ENCODE results near the gene EIF4G3. TPM values are rescaled to one million over a fixed set of nuclear protein-coding genes. Genes with fewer than 3 reads are reported as not detected.
A peak's percentile ranks its signal among the peaks of the same experiment; 100 is the strongest.

The EIF4G3 gene
- total RNA-seq, 1 donor from 2014 or later = 43.0 TPM

DNA sequence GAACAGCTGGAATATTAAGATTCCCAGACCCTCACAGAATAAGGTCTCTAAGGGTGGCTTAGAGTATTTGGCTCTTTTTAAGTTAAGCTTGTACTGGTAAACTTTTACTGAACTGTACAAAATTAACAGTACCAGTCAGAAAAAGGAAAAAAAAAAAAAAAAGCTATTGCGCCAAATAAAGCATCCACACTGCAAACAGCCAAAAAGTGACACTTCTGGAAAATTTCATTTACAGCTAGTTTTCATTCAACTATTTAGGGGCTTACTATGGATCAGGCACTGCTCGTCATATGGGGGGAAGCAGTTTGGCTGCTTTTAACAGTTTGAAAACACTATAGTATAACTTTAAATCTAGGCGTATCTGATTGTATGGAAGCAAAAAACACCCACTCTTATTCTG, 139.6 kb downstream of the EIF4G3 start:
- TF ChIP-seq, protein P1, sequence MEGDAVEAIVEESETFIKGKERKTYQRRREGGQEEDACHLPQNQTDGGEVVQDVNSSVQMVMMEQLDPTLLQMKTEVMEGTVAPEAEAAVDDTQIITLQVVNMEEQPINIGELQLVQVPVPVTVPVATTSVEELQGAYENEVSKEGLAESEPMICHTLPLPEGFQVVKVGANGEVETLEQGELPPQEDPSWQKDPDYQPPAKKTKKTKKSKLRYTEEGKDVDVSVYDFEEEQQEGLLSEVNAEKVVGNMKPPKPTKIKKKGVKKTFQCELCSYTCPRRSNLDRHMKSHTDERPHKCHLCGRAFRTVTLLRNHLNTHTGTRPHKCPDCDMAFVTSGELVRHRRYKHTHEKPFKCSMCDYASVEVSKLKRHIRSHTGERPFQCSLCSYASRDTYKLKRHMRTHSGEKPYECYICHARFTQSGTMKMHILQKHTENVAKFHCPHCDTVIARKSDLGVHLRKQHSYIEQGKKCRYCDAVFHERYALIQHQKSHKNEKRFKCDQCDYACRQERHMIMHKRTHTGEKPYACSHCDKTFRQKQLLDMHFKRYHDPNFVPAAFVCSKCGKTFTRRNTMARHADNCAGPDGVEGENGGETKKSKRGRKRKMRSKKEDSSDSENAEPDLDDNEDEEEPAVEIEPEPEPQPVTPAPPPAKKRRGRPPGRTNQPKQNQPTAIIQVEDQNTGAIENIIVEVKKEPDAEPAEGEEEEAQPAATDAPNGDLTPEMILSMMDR (IDR thresholded peaks at IDR 0.05) = no peak
- Histone ChIP-seq H3K27ac (no peak overlapping the region), H3K9me3 (no peaks in the 10 kb centered on the region), H3K27me3 (ENCODE audit: low read depth) (no peaks in the 10 kb centered on the region), H3K4me1 (peaks cover 5% of the 10 kb centered on the region), H3K4me3 (no peak overlapping the region), H3K36me3 (no peaks in the 10 kb centered on the region)
- no peak for DNase-seq
- no peak for ATAC-seq
- intact Hi-C loops (cut with DNase I) = no loop called here

GRCh38 chr1:21035794-21036193, 140.9 kb downstream of the EIF4G3 start:
- ATAC-seq (peak in 1 of 2 donors; percentile 19), DNase-seq (no peak)
- H3K4me1 ChIP-seq = peaks cover 5% of the 10 kb centered on the region
- TF ChIP-seq, protein P1 (IDR thresholded peaks at IDR 0.05) = no peak
- H3K4me3 ChIP-seq = no peak overlapping the region
- no peaks in the 10 kb centered on the region for H3K9me3 ChIP-seq
- intact Hi-C loops (cut with DNase I) = no loop called here
- no peak overlapping the region for H3K27ac ChIP-seq
- no peaks in the 10 kb centered on the region for H3K36me3 ChIP-seq
- H3K27me3 ChIP-seq (ENCODE audit: low read depth) = no peaks in the 10 kb centered on the region

DNA sequence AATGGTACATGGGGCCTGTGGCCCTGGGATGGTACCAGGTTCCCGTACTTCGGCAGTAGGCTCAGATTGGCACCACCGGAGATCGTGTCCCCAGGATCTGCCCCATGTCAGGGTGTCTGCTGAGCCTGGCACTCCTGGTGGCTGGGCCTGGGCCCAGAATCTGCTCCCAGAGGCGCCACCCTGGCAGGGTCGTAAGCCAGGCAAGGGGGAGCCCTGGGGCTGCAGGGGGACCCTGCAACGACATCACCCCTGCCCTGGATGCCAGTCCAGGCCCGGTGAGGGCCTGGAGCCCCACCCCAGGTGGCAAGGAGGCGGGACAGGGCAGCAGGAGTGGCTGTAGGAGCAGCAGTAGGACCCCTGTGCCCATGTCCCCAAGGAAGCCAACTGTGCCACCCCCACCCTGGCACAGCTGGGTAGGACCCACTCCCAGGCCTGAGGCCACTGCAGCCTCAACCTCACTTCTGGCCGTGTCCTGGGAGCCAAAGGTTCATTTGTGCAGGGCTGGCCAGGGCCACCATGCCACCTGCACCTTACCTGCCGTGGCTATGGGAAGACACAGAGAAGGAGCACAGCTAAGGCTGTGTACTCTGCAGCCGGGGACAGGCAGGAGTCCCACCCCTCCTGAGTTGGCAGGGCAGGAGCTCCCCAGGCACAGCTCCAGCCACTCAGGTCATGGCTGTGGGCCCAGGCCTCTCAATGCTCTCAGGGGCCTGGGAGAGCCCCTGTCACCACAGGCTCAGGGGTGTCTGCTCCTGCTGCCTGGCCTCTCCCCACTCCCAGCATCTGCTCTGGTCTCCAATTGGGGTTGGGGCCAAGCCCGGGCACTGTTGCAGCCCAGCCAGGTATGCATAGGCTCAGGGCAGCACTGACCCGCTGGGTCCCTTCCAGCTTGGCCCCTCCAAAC, 141.7 kb downstream of the EIF4G3 start:
- Histone ChIP-seq H3K36me3 (no peaks in the 10 kb centered on the region), H3K9me3 (no peaks in the 10 kb centered on the region), H3K27me3 (ENCODE audit: low read depth) (no peaks in the 10 kb centered on the region), H3K4me1 (peaks cover 5% of the 10 kb centered on the region), H3K4me3 (no peak overlapping the region), H3K27ac (no peak overlapping the region)
- DNase-seq (peak; percentile 64), ATAC-seq (peak; percentile 89 to 92)
- TF ChIP-seq, protein P1 (IDR thresholded peaks at IDR 0.05) = no peak
- intact Hi-C loops (cut with DNase I) = no loop called here

DNA sequence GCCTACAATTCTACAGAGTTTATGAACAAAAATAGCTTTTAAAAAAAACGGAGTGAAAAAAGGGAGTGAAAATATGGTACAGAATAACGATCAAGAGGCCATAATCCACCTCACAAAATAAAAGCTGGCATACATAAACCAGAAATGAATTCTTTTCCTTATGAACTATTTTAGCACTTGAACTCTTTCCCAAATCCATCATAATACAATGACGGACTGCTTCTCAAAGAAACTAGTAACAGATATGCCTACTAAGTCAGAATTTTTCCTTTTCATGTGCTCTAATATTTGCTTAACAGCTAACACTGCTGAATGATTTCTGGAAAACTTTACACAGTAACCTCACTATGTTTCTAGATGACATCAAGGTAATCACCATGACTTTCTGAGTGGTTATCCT, 144.0 kb downstream of the EIF4G3 start:
- intact Hi-C loops (cut with DNase I) = no loop called here
- no peak for ATAC-seq

GRCh38 chr1:21030181-21030580, 146.5 kb downstream of the EIF4G3 start:
- H3K27me3 ChIP-seq (ENCODE audit: low read depth) = no peaks in the 10 kb centered on the region
- TF ChIP-seq, protein P1 (IDR thresholded peaks at IDR 0.05) = no peak
- H3K4me1 ChIP-seq = no peaks in the 10 kb centered on the region
- no peak for ATAC-seq
- H3K36me3 ChIP-seq = no peaks in the 10 kb centered on the region
- no peak overlapping the region for H3K4me3 ChIP-seq
- DNase-seq = no peak
- intact Hi-C loops (cut with DNase I) = no loop called here
- H3K27ac ChIP-seq = no peak overlapping the region
- H3K9me3 ChIP-seq = no peaks in the 10 kb centered on the region

More for the DNA sequence above, 144.0 kb downstream of the EIF4G3 start:
- no peak overlapping the region for H3K4me3 ChIP-seq
- no peaks in the 10 kb centered on the region for H3K9me3 ChIP-seq
- H3K36me3 ChIP-seq = no peaks in the 10 kb centered on the region
- TF ChIP-seq, protein P1 (IDR thresholded peaks at IDR 0.05) = no peak
- peaks cover 5% of the 10 kb centered on the region for H3K4me1 ChIP-seq
- no peaks in the 10 kb centered on the region for H3K27me3 ChIP-seq (ENCODE audit: low read depth)
- H3K27ac ChIP-seq = no peak overlapping the region
- DNase-seq = no peak

All from lower lobe of right lung (tissue), 2 donors.